Choroid plexus epithelial cell (primary cell): ENCODE results near the gene WRAP53.

Experiments used
- DNase-seq: peaks from one replicate; pipeline ENCODE4 v3.0.0-alpha.2; 2010; ENCODE audit warnings: low read depth
- H3K4me3 ChIP-seq: 2 replicates; pipeline ENCODE4 v1.5.1; 2011; ENCODE audit warnings: low read depth, mild to moderate bottlenecking, control low read depth, low read length, moderate library complexity
- TF ChIP-seq, protein P1 (sequence below): conservative IDR thresholded peaks from 2 replicates; pipeline ENCODE4 v1.5.1; 2011; ENCODE audit warnings: low read depth, mild to moderate bottlenecking, control low read depth, inconsistent platforms, low read length, moderate library complexity

The WRAP53 gene

DNA sequence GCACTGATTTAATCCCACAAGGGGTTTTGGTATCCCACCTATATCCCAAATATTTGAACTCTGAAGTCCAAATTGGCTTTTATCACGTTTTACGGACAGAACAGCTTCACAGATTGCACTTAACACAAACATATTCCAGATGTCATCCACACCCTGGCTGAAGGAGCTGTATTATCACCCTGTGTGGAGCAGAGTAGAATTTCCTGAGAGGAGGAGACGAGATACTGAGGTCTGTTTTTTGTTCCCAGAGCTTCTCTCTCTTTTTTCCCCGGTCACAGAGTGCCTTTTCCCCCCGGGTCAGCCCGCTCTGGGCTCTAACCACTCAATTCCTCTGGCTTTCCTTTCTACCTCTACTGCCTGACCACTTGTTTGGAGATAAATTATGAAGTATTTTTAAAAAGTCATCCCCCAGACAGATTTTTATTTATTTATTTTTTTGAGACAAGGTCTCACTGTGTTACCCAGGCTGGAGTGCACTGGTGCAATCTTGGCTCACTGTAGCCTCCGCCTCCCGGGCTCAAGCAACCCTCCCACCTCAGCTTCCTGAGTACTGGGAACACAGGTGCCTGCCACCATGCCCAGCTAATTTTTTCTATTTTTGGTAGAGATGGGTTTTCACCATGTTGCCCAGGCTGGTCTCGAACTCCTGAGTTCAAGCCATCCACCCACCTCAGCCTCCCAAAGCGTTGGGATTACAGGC is 59.9 kb downstream of the WRAP53 start:
- DNase-seq: peak; percentile 55
- no peak overlapping the region for H3K4me3 ChIP-seq
- TF ChIP-seq, protein P1, sequence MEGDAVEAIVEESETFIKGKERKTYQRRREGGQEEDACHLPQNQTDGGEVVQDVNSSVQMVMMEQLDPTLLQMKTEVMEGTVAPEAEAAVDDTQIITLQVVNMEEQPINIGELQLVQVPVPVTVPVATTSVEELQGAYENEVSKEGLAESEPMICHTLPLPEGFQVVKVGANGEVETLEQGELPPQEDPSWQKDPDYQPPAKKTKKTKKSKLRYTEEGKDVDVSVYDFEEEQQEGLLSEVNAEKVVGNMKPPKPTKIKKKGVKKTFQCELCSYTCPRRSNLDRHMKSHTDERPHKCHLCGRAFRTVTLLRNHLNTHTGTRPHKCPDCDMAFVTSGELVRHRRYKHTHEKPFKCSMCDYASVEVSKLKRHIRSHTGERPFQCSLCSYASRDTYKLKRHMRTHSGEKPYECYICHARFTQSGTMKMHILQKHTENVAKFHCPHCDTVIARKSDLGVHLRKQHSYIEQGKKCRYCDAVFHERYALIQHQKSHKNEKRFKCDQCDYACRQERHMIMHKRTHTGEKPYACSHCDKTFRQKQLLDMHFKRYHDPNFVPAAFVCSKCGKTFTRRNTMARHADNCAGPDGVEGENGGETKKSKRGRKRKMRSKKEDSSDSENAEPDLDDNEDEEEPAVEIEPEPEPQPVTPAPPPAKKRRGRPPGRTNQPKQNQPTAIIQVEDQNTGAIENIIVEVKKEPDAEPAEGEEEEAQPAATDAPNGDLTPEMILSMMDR: no peak

DNA sequence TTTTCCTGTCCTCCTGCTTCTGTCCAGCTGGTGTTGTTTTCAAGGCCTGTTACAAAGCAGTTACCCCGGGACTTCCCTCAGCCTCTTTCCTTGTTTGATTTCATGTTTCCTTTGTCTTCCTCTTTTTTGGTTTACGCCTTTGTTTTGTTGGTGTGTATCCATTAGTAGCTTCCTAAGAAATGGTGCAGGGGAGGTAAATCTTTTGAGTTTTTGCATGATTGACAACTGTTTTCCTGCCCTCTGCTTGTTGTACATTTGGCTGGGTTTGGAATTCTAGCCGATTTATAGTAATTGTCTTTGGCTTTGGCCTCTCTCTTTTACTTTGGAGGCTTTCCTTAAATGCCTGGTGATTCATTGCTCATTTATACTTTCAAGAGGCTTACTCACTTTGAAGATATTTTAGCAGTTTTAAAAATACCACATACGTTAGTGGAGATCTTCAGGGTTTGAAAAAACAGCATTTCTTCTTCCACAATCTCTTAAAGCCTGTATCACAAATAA is 62.1 kb downstream of the WRAP53 start:
- DNase-seq: peak; percentile 84
- no peak overlapping the region for H3K4me3 ChIP-seq
- TF ChIP-seq, protein P1: no peak
